Adrenal gland (tissue), 5 donors: ENCODE data around the gene ABLIM1.

Experiments used
- POLR2A ChIP-seq, 2 donors: fragments of 450-650 bp; IDR thresholded peaks; one replicate each; pipeline ENCODE4 v1.6.1; 2017; ENCODE audit warnings: antibody characterized with exemption in 2 of 2, mild to moderate bottlenecking in 2 of 2, moderate library complexity in 1 of 2
- TF ChIP-seq, protein P1 (sequence below), 6 experiments: fragments of 450-650 bp in 4 of 6; fragments of 200-600 bp in 2 of 6; sonication (generic) in 1 of 6; IDR thresholded peaks; 1 replicate in 5 of 6; 2 replicates in 1 of 6; pipeline versions ENCODE4 v1.5.1 to v1.8.0; 2016 to 2021; ENCODE audit warnings: antibody characterized with exemption in 6 of 6, mild to moderate bottlenecking in 2 of 6, moderate library complexity in 1 of 6
- donor health status: DM: no; HTN: no; CAD: no.

DNA sequence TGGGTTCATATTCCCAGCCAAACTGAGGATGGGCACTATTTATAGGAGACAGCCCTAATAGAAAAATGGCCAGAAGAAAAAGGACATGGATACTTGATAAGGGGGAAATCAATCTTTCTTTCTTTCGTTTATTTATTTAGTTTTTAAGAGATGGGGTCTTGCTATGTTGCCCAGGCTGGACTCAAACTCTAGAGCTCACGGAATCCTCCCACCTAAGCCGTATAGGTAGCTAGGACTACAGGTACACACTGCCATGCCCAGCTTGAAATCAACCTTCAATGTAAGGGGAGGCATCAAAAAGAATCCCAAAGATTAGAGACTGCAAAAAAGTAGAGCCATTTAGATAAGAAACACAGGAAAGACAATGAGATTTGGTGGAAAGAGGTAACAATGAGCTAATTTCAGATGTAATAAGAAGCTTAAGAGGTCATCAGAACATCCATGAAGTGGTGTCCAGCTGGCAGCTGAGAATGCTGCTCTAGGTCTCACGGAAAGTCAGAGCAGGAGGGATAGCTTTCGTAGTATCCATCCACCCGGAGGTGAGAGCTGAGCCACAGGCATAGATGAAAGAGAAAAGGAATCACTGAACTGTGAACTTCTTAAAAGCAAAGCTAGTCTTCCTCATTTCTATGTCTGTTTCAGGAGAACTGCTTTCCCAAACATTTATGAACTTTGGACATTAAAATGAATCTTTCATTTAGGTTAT, 10.5 kb upstream of the ABLIM1 start:
- TF ChIP-seq POLR2A (IDR thresholded peaks at IDR 0.05) = no peak
- TF ChIP-seq, protein P1, sequence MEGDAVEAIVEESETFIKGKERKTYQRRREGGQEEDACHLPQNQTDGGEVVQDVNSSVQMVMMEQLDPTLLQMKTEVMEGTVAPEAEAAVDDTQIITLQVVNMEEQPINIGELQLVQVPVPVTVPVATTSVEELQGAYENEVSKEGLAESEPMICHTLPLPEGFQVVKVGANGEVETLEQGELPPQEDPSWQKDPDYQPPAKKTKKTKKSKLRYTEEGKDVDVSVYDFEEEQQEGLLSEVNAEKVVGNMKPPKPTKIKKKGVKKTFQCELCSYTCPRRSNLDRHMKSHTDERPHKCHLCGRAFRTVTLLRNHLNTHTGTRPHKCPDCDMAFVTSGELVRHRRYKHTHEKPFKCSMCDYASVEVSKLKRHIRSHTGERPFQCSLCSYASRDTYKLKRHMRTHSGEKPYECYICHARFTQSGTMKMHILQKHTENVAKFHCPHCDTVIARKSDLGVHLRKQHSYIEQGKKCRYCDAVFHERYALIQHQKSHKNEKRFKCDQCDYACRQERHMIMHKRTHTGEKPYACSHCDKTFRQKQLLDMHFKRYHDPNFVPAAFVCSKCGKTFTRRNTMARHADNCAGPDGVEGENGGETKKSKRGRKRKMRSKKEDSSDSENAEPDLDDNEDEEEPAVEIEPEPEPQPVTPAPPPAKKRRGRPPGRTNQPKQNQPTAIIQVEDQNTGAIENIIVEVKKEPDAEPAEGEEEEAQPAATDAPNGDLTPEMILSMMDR (IDR thresholded peaks at IDR 0.05) = no peak
